Embryonic facial prominence (tissue), 1 donor: ENCODE data around the gene ADPRS.

ENCODE experiments used
- DNase-seq: peaks from one replicate; pipeline ENCODE4 v3.0.0-alpha.2; 2016; ENCODE audit errors: extremely low spot score

The ADPRS gene

GRCh38 chr1:36088577-36089392 lies at the start of gene ADPRS:
TSS of gene ADPRS (plus strand) at chr1:36088892. CDS start at chr1:36088905, 13 bp downstream.
- DNase-seq, result peak; percentile 93

- DNase-seq, result no peak
Measured at GRCh38 chr1:36040238-36040637, 48.5 kb upstream of the ADPRS start.

GRCh38 chr1:36051821-36052220 lies 36.9 kb upstream of the ADPRS start:
- no peak for DNase-seq

GRCh38 chr1:36053978-36054377 lies 34.7 kb upstream of the ADPRS start:
- no peak for DNase-seq

- no peak for DNase-seq
Measured at GRCh38 chr1:36055706-36056105, 33.0 kb upstream of the ADPRS start.

GRCh38 chr1:36062315-36062714 lies 26.4 kb upstream of the ADPRS start:
- DNase-seq, result no peak

- DNase-seq, result no peak
Measured at GRCh38 chr1:36067871-36068270, 20.8 kb upstream of the ADPRS start.

- no peak for DNase-seq
Measured at GRCh38 chr1:36068866-36069265, 19.8 kb upstream of the ADPRS start.

GRCh38 chr1:36070349-36070748 lies 18.3 kb upstream of the ADPRS start:
- DNase-seq, result no peak

- no peak for DNase-seq
Measured at GRCh38 chr1:36076979-36077573, 11.6 kb upstream of the ADPRS start.

- no peak for DNase-seq
Measured at GRCh38 chr1:36080236-36080635, 8.5 kb upstream of the ADPRS start.

GRCh38 chr1:36080801-36081200 lies 7.9 kb upstream of the ADPRS start:
- no peak for DNase-seq

- no peak for DNase-seq
Measured at GRCh38 chr1:36081926-36082485, 6.7 kb upstream of the ADPRS start.

- no peak for DNase-seq
Measured at GRCh38 chr1:36083219-36083618, 5.5 kb upstream of the ADPRS start.

- DNase-seq, result peak; percentile 66
Measured at GRCh38 chr1:36083635-36084496, 4.8 kb upstream of the ADPRS start, which contains the start of gene TEKT2. TSS of gene TEKT2 (plus strand) at chr1:36084094. CDS start at chr1:36084922, 828 bp downstream.

- no peak for DNase-seq
Measured at GRCh38 chr1:36084497-36085115, 4.1 kb upstream of the ADPRS start.

GRCh38 chr1:36085126-36085525 lies 3.6 kb upstream of the ADPRS start:
- DNase-seq, result no peak

- no peak for DNase-seq
Measured at GRCh38 chr1:36085686-36086526, 2.8 kb upstream of the ADPRS start.

GRCh38 chr1:36086529-36087232 lies 2.0 kb upstream of the ADPRS start:
- no peak for DNase-seq
